Natural killer cell (primary cell): ENCODE data around the gene CNBD2. TPM values are rescaled to one million over a fixed set of nuclear protein-coding genes. Genes with fewer than 3 reads are reported as not detected.
"Not testable (repeated sequence)": the region's sequence is repeated elsewhere in the genome, so short reads cannot be mapped to it uniquely, and the experiment has no call there.

Experiments used
- ATAC-seq, 3 donors: fragments of 150-1000 bp in 2 of 3; fragments of 200-7000 bp in 1 of 3; cut with Tn5 transposase; 1 replicate in 1 of 3; 2 replicates in 2 of 3; pipeline ENCODE4 v1.10.0; 2021; ENCODE audit warnings: mild to moderate bottlenecking in 2 of 3, moderate library complexity in 2 of 3
- DNase-seq, 2 donors: peaks; one replicate each; pipeline versions ENCODE4 v3.0.0 to v3.0.0-alpha.2; 2013 to 2021; ENCODE audit warnings: mixed read lengths in 1 of 2
- H3K27ac ChIP-seq: one replicate; pipeline ENCODE4 v1.5.1; 2013; ENCODE audit warnings: mild to moderate bottlenecking, low read length
- H3K27me3 ChIP-seq: one replicate; pipeline ENCODE4 v1.6.1; 2013; ENCODE audit warnings: low read length; ENCODE audit not compliant: control insufficient read depth, insufficient read depth
- H3K36me3 ChIP-seq: one replicate; pipeline ENCODE4 v1.6.1; 2013; ENCODE audit warnings: low read length; ENCODE audit not compliant: control insufficient read depth, insufficient read depth
- H3K4me1 ChIP-seq: one replicate; pipeline ENCODE4 v1.6.1; 2013; ENCODE audit warnings: low read length; ENCODE audit not compliant: control insufficient read depth, insufficient read depth
- H3K4me3 ChIP-seq: one replicate; pipeline ENCODE4 v1.5.1; 2013; ENCODE audit warnings: low read length
- H3K9me3 ChIP-seq: one replicate; pipeline ENCODE4 v1.6.1; 2013; ENCODE audit warnings: low read length; ENCODE audit not compliant: control insufficient read depth, insufficient read depth
- H3K27ac Mint-ChIP-seq, 2 donors: one replicate each; pipeline ENCODE4 v1.8.0; 2022; ENCODE audit warnings: mild to moderate bottlenecking in 2 of 2, mixed read lengths in 2 of 2, moderate library complexity in 1 of 2
- H3K27me3 Mint-ChIP-seq, 2 donors: one replicate each; pipeline ENCODE4 v1.8.0; 2022; ENCODE audit warnings: low read depth in 2 of 2, mixed read lengths in 2 of 2
- H3K36me3 Mint-ChIP-seq: one replicate; pipeline ENCODE4 v1.8.0; 2022; ENCODE audit warnings: mixed read lengths
- H3K4me1 Mint-ChIP-seq, 2 donors: one replicate each; pipeline ENCODE4 v1.8.0; 2022; ENCODE audit warnings: mixed read lengths in 2 of 2
- H3K4me3 Mint-ChIP-seq: one replicate; pipeline ENCODE4 v1.8.0; 2022; ENCODE audit warnings: mild to moderate bottlenecking, moderate library complexity, mixed read lengths
- H3K9me3 Mint-ChIP-seq, 2 donors: one replicate each; pipeline ENCODE4 v1.8.0; 2022; ENCODE audit warnings: mixed read lengths in 2 of 2
- CTCF ChIP-seq: fragments of 200-600 bp; IDR thresholded peaks from one replicate; pipeline ENCODE4 v1.8.0; 2022; ENCODE audit warnings: antibody characterized with exemption
- WGBS: methylation state at CpG from one replicate; pipeline ENCODE4 v1.1.7; 2013; ENCODE audit warnings: missing lambda C conversion rate; ENCODE audit not compliant: insufficient coverage; 5-methylcytosine and 5-hydroxymethylcytosine counted together
- intact Hi-C: fragments of 100-400 bp; cut with micrococcal nuclease; formaldehyde crosslinking; loops from one replicate; pipeline ENCODE4 v1.14.2; 2022
- total RNA-seq, 4 donors: library from RNA; stranded (reverse); fragments of 120-200 nt in 1 of 4; gene quantifications; one replicate each; pipeline versions ENCODE4 v1.2.3 to v1.2.4, GENCODE V29; 2013 to 2022

CNBD2 gene
- total RNA-seq, 3 donors from 2014 or later (not counting 1 experiment from before 2014, with no cell fraction given), result 17.2 to 20.5 (median 19.5) TPM

GRCh38 chr20:35947907-35948306, 20.5 kb upstream of the CNBD2 start:
- Mint-ChIP-seq H3K27me3 (no peaks in the 10 kb centered on the region), H3K27ac (no peak overlapping the region), H3K4me1 (peaks cover 9% of the 10 kb centered on the region in 2 donors), H3K9me3 (no peaks in the 10 kb centered on the region), H3K4me3 (no peak overlapping the region), H3K36me3 (no peaks in the 10 kb centered on the region)
- no peak overlapping the region for H3K4me3 ChIP-seq
- H3K36me3 ChIP-seq, result peaks cover 32% of the 10 kb centered on the region
- H3K9me3 ChIP-seq, result no peaks in the 10 kb centered on the region
- TF ChIP-seq CTCF, result no peak
- WGBS, result 97% methylated on average over 2 of the region's 2 CpGs
- intact Hi-C loops, result no loop called here
- H3K27me3 ChIP-seq, result no peaks in the 10 kb centered on the region
- H3K4me1 ChIP-seq, result peaks cover 9% of the 10 kb centered on the region
- H3K27ac ChIP-seq, result no peak overlapping the region
- ATAC-seq, result no peak
- DNase-seq, result no peak

GRCh38 chr20:35950093-35950492, 18.3 kb upstream of the CNBD2 start:
- WGBS, result 95% methylated on average over 7 of the region's 7 CpGs
- Mint-ChIP-seq H3K9me3 (no peaks in the 10 kb centered on the region), H3K4me1 (peaks cover 17 to 21% of the 10 kb centered on the region in 2 donors), H3K27me3 (no peaks in the 10 kb centered on the region), H3K27ac (no peak overlapping the region), H3K4me3 (no peak overlapping the region), H3K36me3 (no peaks in the 10 kb centered on the region)
- Histone ChIP-seq H3K9me3 (no peaks in the 10 kb centered on the region), H3K27me3 (no peaks in the 10 kb centered on the region), H3K4me1 (peaks cover 18% of the 10 kb centered on the region), H3K36me3 (peaks cover 24% of the 10 kb centered on the region), H3K4me3 (no peak overlapping the region), H3K27ac (no peak overlapping the region)
- TF ChIP-seq CTCF, result no peak
- DNase-seq (no peak), ATAC-seq (no peak)
- intact Hi-C loops, result loop anchor here (5.0 kb wide), 1 partner anchor 208 kb away; the partner anchor contains the start of gene RBM39

DNA sequence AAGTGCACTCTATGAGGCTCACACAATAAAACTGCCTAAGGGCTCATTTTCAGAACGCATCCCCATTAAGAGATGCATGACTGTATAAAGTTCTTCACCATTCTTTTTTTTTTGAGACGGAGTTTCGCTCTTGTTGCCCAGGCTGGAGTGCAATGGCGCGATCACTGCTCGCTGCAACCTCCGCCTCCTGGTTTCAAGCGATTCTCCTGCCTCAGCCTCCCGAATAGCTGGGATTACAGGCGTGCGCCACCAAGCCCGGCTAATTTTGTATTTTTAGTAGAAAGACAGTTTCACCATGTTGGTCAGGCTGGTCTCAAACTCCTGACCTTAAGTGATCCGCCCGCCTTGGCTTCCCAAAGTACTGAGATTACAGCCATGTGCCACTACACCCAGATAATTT, 16.3 kb upstream of the CNBD2 start:
- peaks cover 17 to 25% of the 10 kb centered on the region in 2 donors for H3K4me1 Mint-ChIP-seq
- ATAC-seq, H3K27me3 Mint-ChIP-seq, H3K27ac ChIP-seq, H3K9me3 ChIP-seq, H3K4me3 ChIP-seq, H3K36me3 Mint-ChIP-seq, H3K9me3 Mint-ChIP-seq, H3K27me3 ChIP-seq, DNase-seq: not testable (repeated sequence)
- 95% methylated on average over 14 of the region's 14 CpGs for WGBS
- intact Hi-C loops, result loop anchor here (5.0 kb wide), 1 partner anchor 210 kb away; the partner anchor contains the start of gene RBM39
- peak overlapping the region; percentile 98 to 100 for H3K27ac Mint-ChIP-seq
- peaks cover 19% of the 10 kb centered on the region for H3K36me3 ChIP-seq
- peaks cover 18% of the 10 kb centered on the region for H3K4me1 ChIP-seq
- H3K4me3 Mint-ChIP-seq, result peak overlapping the region; percentile 21

GRCh38 chr20:35952480-35953386, 15.7 kb upstream of the CNBD2 start:
- TF ChIP-seq CTCF, result no peak
- peak overlapping the region; percentile 100 for H3K27ac ChIP-seq

More at GRCh38 chr20:35952480-35953386, 15.7 kb upstream of the CNBD2 start:
- Histone ChIP-seq H3K27me3 (no peaks in the 10 kb centered on the region), H3K36me3 (peaks cover 13% of the 10 kb centered on the region), H3K9me3 (no peaks in the 10 kb centered on the region), H3K4me3 (peak overlapping the region; percentile 97), H3K4me1 (peaks cover 18% of the 10 kb centered on the region)
- peak in 1 of 2 donors; percentile 36 for DNase-seq
- Mint-ChIP-seq H3K4me3 (peak overlapping the region; percentile 99), H3K36me3 (no peaks in the 10 kb centered on the region), H3K9me3 (no peaks in the 10 kb centered on the region), H3K4me1 (peaks cover 17 to 25% of the 10 kb centered on the region in 2 donors), H3K27ac (peak overlapping the region; percentile 98 to 100), H3K27me3 (no peaks in the 10 kb centered on the region)
- ATAC-seq, result no peak
- 72% methylated on average over 6 of the region's 6 CpGs for WGBS
- intact Hi-C loops, result loop anchor here (5.0 kb wide), 1 partner anchor 210 kb away; the partner anchor contains the start of gene RBM39
